Measurements from ENCODE around the gene EPB41. TPM values are rescaled to one million over a fixed set of nuclear protein-coding genes. Genes with fewer than 3 reads are reported as not detected.

Gene EPB41
- total RNA-seq = 23.2 and 39.7 TPM in 2 replicates

GRCh38 chr1:28914228-28915030, at the start of gene EPB41:
Gene EPB41 (plus strand): TSS chr1:28914569. CDS start chr1:28987438, 72,869 bp downstream.

GRCh38 chr1:29123887-29124365, 209.6 kb downstream of the EPB41 start, which contains the start of gene TMEM200B:
Gene TMEM200B (minus strand): TSS chr1:29123903. CDS start chr1:29121828, 2,075 bp downstream.

Small RNAs within 50 kb of the gene (small RNA-seq; reads per million reads assigned to genes)
- gene RF00017 = not detected
- not detected for gene RF00019

Other genes with a start within 250 kb of the EPB41 start
- gene GMEB1, start 245.8 kb upstream of the EPB41 start, total RNA-seq = 10.6 and 14.7 TPM in 2 replicates
- gene YTHDF2, start 177.6 kb upstream of the EPB41 start, total RNA-seq = 44.8 and 64.5 TPM in 2 replicates
- 0.54 and 0.79 TPM in 2 replicates for gene OPRD1, start 102.4 kb upstream of the EPB41 start, total RNA-seq
- gene TMEM200B, start 209.3 kb downstream of the EPB41 start, total RNA-seq = 10.6 and 20.8 TPM in 2 replicates